AG10803 (cell line): Measurements from ENCODE around the gene TUSC1.
"Not testable (repeated sequence)": the region's sequence is repeated elsewhere in the genome, so short reads cannot be mapped to it uniquely, and the experiment has no call there.

ENCODE experiments used
- DNase-seq: peaks from one replicate; pipeline ENCODE4 v3.0.0; 2010; ENCODE audit warnings: low read depth
- H3K4me3 ChIP-seq: 2 replicates; pipeline ENCODE4 v1.5.1; 2011; ENCODE audit warnings: mild to moderate bottlenecking, low read length, control low read depth
- TF ChIP-seq, protein P1 (sequence below): conservative IDR thresholded peaks from 2 replicates; pipeline ENCODE4 v1.5.1; 2011; ENCODE audit warnings: mild to moderate bottlenecking, low read length, control low read depth, inconsistent platforms

The TUSC1 gene

DNA sequence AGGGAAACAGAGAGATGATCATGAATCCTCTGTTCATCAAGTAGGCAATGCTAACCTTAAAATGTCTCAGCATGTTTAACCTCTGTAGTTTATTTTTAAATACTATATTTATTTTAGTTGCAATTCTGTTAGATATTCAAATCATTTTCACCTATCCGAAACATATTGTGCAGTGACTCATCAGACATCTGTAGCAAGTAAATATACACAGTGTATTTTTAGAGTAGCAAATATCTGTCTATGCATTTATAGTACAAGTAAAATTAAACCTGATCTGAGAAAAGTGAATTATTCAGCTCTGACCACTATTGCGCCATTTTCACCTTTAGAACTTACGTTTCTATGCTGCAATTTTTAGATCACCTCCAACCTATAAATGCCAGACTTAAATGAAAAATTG, 24.3 kb upstream of the TUSC1 start:
- no peak for DNase-seq
- no peak overlapping the region for H3K4me3 ChIP-seq
- TF ChIP-seq, protein P1, sequence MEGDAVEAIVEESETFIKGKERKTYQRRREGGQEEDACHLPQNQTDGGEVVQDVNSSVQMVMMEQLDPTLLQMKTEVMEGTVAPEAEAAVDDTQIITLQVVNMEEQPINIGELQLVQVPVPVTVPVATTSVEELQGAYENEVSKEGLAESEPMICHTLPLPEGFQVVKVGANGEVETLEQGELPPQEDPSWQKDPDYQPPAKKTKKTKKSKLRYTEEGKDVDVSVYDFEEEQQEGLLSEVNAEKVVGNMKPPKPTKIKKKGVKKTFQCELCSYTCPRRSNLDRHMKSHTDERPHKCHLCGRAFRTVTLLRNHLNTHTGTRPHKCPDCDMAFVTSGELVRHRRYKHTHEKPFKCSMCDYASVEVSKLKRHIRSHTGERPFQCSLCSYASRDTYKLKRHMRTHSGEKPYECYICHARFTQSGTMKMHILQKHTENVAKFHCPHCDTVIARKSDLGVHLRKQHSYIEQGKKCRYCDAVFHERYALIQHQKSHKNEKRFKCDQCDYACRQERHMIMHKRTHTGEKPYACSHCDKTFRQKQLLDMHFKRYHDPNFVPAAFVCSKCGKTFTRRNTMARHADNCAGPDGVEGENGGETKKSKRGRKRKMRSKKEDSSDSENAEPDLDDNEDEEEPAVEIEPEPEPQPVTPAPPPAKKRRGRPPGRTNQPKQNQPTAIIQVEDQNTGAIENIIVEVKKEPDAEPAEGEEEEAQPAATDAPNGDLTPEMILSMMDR, result no peak

DNA sequence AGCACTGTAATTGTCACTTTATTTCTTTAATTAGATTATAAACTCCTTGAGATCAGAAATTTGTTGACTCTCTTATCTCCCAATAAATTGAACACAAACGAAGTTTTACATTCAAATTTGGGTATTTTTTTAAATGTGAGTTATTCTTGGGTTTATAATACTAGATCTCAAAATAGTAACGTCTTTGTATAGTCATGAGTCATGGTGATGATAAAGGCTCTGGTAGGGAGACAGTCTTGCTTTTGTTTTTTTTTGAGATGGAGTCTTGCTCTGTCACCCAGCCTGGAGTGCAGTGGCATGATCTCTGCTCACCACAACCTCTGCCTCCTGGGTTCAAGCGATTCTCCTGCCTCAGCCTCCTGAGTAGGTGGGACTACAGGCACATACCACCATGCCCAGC, 22.7 kb upstream of the TUSC1 start:
- not testable (repeated sequence) for DNase-seq, H3K4me3 ChIP-seq

DNA sequence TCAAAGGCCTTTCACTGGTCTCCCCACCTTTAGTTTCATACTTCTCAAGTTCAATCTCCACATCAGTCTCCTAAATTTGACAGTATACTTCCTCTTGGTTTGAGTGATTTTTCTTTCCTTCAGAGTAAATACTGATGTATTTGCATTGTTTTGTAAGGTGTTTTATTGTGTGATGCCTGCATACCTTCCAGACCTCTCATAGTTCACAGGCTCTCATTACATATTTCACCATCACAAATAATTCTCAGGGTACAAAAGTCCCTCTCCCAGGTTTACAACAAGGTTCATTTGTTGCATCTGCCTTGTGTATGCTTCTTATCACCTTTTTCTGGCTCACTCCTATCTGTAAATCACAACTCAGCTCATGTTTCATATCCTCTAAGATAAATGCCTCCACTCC, 22.2 kb upstream of the TUSC1 start:
- TF ChIP-seq, protein P1, result no peak
- no peak overlapping the region for H3K4me3 ChIP-seq
- DNase-seq, result no peak

DNA sequence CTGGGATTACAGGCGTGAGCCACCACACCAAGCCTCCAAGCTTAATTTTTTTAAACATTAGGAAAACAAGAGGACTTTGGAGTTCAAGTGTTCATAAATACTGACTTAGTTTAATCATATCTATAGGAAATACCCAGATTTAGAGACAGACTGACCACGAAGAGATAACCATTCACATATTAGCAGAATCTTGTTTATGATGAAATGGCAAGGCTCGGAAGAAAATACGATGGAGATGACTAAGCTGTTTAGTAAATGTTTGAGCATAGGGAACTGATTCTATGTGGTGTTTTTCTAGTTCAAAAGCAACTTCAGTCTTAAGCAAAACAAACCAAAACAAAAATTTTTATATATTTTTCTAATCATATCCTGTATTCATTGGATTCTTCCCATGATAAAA, 13.5 kb upstream of the TUSC1 start:
- TF ChIP-seq, protein P1, result no peak

DNA sequence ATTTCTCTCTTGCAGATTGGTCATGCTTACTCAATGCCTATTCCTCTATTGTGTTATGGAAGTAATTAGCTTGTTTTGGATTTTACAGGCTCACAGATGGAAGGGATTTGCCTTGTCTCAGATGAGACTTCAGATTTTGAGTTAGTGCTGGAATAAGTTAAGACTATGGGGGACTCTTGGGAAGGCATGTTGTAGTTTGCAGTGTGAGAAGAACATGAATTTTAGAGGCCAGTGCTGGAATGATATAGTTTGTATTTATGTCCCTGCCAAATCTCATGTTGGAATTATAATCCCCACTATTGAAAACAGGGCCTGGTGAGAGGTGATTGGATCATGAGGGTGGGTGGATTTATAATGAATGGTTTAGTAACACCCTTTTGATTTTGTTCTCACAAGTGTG, 6.1 kb upstream of the TUSC1 start:
- TF ChIP-seq, protein P1, result no peak
- peak; percentile 3 for DNase-seq
- no peak overlapping the region for H3K4me3 ChIP-seq

More for the DNA sequence above, 13.5 kb upstream of the TUSC1 start:
- no peak overlapping the region for H3K4me3 ChIP-seq
- no peak for DNase-seq

DNA sequence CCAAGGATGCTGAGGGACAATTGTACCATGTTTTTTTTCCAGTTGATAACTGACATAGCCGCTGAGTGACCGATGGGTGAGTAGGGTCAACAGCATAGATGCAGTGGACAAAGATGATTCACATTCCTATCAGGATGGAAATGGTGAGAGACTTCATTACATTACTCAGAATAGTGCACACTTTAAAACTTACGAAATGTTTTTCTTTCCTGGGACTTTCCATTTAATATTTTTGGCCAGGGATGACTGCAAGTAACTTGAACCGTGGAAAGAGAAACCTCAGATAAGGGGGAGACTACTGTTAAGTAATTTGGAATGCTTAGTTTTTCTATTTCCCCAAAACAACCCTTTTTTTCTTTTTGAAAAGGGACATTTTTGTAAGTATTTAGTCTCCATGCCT, 3.0 kb upstream of the TUSC1 start:
- H3K4me3 ChIP-seq, result no peak overlapping the region
- DNase-seq, result peak; percentile 53
- TF ChIP-seq, protein P1, result no peak

DNA sequence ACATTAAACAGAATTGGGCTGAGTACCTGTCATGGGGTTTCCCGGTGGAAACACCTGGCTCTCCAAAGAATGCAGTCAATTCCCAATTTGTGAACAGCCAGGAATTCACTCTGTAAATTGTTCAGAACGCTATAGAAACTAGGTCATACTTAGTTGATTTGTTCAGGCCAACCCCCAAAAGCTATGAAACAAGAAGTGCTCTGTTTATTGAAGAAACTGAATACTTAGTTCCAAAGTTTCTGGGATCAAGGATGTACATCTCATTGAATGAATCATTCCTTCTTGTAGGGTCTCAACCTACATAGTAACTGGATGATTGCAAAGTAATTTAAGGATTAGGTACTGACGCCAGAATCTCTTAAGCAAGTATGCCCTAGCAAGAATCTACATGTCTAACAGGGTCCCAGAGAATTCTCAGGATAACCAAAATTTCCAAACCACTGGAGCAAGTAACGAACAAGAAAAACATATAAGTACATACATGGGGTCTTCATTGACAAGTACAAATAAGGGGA, 659 bp upstream of the TUSC1 start:
- H3K4me3 ChIP-seq, result peak overlapping the region; percentile 83
- TF ChIP-seq, protein P1, result no peak
- DNase-seq, result no peak
